ENCODE measurements around the gene LTA.
A peak's percentile ranks its signal among the peaks of the same experiment; 100 is the strongest.

LTA gene

GRCh38 chr6:31620586-31621319, 48.7 kb downstream of the LTA start, which contains the start of gene PRRC2A (continued):
- TF ChIP-seq KLF8 (tag by site-specific recombination; IDR thresholded peaks at IDR 0.05): peak; percentile 81; the same call in 1 of the 2 replicates
- TF ChIP-seq ZBTB8A (tag by site-specific recombination; IDR thresholded peaks at IDR 0.05): peak; percentile 94
- no peak for TF ChIP-seq ELK4 (IDR thresholded peaks at IDR 0.05; ENCODE audit: borderline replicate concordance, low read depth, low read length)
- TF ChIP-seq SALL2 (tag by site-specific recombination; IDR thresholded peaks at IDR 0.05; ENCODE audit: borderline replicate concordance): no peak
- TF ChIP-seq KLF7 (tag by site-specific recombination; IDR thresholded peaks at IDR 0.05; ENCODE audit: borderline replicate concordance): peak; percentile 67; the same call in 1 of the 2 replicates
- peak; percentile 72 for TF ChIP-seq ZBTB11 (tag by site-specific recombination; conservative IDR thresholded peaks at IDR 0.05; ENCODE audit: low read depth)
- TF ChIP-seq ZNF335 (tag by site-specific recombination; conservative IDR thresholded peaks at IDR 0.05): no peak; the same call in 1 of the 2 replicates
- no peak for TF ChIP-seq ZNF768 (tag by site-specific recombination; IDR thresholded peaks at IDR 0.05)
- TF ChIP-seq ZNF354C (tag by site-specific recombination; IDR thresholded peaks at IDR 0.05; ENCODE audit: borderline replicate concordance, low read depth): no peak
- TF ChIP-seq ZNF488 (tag by site-specific recombination; IDR thresholded peaks at IDR 0.05): peak; percentile 51; the same call in 1 of the 2 replicates
- peak; percentile 99 for TF ChIP-seq YY1 (tag by site-specific recombination; IDR thresholded peaks at IDR 0.05)
- TF ChIP-seq TSHZ1 (tag by site-specific recombination; IDR thresholded peaks at IDR 0.05; ENCODE audit: borderline replicate concordance): peak; percentile 42; the same call in 1 of the 2 replicates
- peak; percentile 46; the same call in 1 of the 2 replicates for TF ChIP-seq ZNF623 (tag by site-specific recombination; IDR thresholded peaks at IDR 0.05)
- TF ChIP-seq KLF16 (tag by site-specific recombination; IDR thresholded peaks at IDR 0.05): peak; percentile 92
- TF ChIP-seq BCL11B (tag by site-specific recombination; IDR thresholded peaks at IDR 0.05; ENCODE audit: low read depth): peak; percentile 34; the same call in 1 of the 2 replicates
- TF ChIP-seq ZNF701 (tag by site-specific recombination; IDR thresholded peaks at IDR 0.05): no peak
- TF ChIP-seq AEBP2 (tag by site-specific recombination; IDR thresholded peaks at IDR 0.05; ENCODE audit: borderline replicate concordance): no peak
- peak; percentile 64; the same call in 1 of the 2 replicates for TF ChIP-seq ZNF76 (tag by site-specific recombination; IDR thresholded peaks at IDR 0.05; ENCODE audit: borderline replicate concordance, low read depth)
- TF ChIP-seq SP2 (tag by site-specific recombination; IDR thresholded peaks at IDR 0.05): peak; percentile 5; the same call in 1 of the 2 replicates
- peak; percentile 74 for TF ChIP-seq ZNF585B (tag by site-specific recombination; IDR thresholded peaks at IDR 0.05)
- peak; percentile 71 for TF ChIP-seq ZBTB26 (tag by site-specific recombination; optimal IDR thresholded peaks at IDR 0.05)
- peak; percentile 95 for TF ChIP-seq ZFP37 (tag by site-specific recombination; IDR thresholded peaks at IDR 0.05)
- TF ChIP-seq ZNF266 (tag by site-specific recombination; IDR thresholded peaks at IDR 0.05; ENCODE audit: low read depth): no peak
- no peak for TF ChIP-seq ZNF664 (tag by site-specific recombination; IDR thresholded peaks at IDR 0.05)
- no peak for TF ChIP-seq ZNF837 (tag by site-specific recombination; IDR thresholded peaks at IDR 0.05)
- TF ChIP-seq ZSCAN23 (tag by site-specific recombination; IDR thresholded peaks at IDR 0.05): no peak; the same call in 1 of the 2 replicates
- TF ChIP-seq ZNF366 (tag by site-specific recombination; conservative IDR thresholded peaks at IDR 0.05): no peak
- TF ChIP-seq ZNF747 (tag by site-specific recombination; IDR thresholded peaks at IDR 0.05): no peak
